ENCODE data around the gene TMC6. TPM values are rescaled to one million over a fixed set of nuclear protein-coding genes. Genes with fewer than 3 reads are reported as not detected.

TMC6 gene
- polyA plus RNA-seq, 1 experiment, result 0.51 TPM

DNA sequence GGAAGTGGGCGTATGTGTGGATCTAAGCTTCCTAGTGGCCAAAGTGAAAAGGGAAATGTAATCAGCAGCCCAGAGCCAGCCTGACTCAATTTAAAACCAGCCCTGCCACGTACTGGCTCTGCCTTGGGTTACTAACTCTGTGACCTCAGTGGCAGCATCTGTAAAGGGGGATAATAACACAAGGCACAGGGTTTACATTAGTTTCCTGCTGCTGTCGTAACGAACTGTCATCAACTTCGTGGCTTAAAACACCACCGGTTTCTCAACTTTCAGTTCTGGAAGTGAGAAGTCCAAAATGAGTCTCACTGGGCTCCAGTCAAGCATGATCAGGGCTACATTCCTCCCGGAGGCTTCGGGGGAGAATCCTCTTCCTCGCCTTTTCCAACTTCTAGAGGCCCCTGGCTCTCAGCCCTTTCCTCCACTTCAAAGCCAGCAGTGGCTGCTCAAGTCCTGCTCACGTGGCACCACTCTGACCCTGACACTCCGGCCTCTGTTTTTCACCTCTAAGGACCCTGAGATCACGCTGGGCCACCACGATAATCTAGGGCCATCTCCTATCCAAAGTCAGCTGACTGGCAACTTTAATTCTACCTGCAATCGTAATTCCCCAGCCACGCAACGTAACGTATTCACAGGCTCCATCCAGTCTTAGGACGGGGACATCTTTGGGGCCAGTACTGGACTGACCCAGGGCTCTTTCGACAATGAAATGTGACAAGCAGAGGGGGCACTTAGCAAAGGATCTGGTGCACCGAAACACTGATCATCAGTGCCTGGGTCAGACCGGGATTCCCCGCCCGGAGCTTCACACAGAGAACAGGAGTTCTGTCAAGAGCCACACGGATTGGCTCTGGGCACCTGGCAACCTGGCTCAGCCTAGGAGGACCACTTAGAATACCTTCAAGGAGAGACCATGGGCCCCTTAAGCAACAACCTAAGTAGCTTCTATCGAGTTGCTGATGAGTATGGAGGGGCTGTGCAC, 14.5 kb downstream of the TMC6 start:
- Histone ChIP-seq H3K27me3 (ENCODE audit: control insufficient read depth, insufficient read depth, low read length) (peaks cover 9% of the 10 kb centered on the region), H3K27ac (ENCODE audit: low read depth, low read length) (no peak overlapping the region), H3K9me3 (ENCODE audit: control insufficient read depth, insufficient read depth, low read length) (no peaks in the 10 kb centered on the region; the same call in 1 of the 2 replicates), H3K4me3 (ENCODE audit: low read depth, low read length) (no peak overlapping the region)
- TF ChIP-seq, protein P1, sequence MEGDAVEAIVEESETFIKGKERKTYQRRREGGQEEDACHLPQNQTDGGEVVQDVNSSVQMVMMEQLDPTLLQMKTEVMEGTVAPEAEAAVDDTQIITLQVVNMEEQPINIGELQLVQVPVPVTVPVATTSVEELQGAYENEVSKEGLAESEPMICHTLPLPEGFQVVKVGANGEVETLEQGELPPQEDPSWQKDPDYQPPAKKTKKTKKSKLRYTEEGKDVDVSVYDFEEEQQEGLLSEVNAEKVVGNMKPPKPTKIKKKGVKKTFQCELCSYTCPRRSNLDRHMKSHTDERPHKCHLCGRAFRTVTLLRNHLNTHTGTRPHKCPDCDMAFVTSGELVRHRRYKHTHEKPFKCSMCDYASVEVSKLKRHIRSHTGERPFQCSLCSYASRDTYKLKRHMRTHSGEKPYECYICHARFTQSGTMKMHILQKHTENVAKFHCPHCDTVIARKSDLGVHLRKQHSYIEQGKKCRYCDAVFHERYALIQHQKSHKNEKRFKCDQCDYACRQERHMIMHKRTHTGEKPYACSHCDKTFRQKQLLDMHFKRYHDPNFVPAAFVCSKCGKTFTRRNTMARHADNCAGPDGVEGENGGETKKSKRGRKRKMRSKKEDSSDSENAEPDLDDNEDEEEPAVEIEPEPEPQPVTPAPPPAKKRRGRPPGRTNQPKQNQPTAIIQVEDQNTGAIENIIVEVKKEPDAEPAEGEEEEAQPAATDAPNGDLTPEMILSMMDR (IDR thresholded peaks at IDR 0.05; ENCODE audit: low read depth, low read length), result no peak
- no peak for DNase-seq (ENCODE audit: low read depth, low spot score)
- ChIA-PET POLR2A (interaction anchor here (0.6 kb wide), 1 partner anchor 90 kb away, joined by 7 read pairs; no protein-coding TSS in a partner anchor), CTCF (interaction anchor here (0.6 to 2.7 kb wide), 9 partner anchors 19 to 137 kb away, joined by 3 to 13 read pairs (median 3); partner anchors contain the start of gene TK1)

DNA sequence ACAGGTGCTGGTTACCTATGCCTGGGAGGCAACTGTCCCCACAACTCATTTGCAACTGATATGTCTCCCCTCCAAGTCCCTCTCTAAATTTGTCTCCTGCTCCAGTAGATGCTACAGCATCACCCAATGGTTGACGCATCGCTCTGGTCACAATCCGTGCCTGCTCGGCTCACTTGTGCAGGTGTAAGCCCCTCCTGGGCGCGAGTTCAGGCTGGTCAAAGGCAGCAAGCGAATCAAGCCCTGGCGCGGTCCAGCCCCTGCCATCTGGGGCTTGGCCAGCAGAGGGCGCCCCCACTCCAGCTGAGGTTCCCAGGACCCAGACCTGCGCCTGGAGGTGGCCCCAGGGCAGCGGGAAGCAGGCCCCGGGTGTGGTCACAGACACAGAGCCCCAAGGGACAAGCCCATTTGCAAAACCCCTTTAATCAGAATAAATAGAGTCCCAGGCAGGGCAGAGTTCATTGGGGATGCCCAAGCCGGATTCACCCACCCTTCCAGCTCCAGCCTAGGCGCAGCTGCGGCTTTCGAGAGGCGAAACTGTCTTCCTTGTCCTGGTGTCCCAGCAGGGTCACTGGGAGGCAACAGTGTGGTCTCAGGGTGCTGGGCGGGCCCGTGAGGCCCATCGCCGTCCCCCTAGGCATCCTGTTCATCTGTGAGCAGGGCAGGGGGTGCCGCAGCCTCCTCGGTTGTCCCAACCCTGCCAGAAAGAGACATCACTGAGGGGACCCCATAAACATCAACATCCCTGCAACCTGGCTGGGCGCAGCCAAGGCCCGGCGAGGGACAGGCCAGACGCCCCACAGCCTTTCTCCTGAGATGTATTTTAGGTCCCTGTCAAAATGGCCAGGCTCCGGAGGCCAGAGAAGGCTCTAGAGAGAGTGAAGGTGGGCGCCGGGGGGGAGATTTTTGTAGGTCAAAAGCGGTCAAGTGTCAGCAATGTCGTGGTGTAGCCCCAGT, 15.8 kb downstream of the TMC6 start:
- no peaks in the 10 kb centered on the region; the same call in 1 of the 2 replicates for H3K9me3 ChIP-seq (ENCODE audit: control insufficient read depth, insufficient read depth, low read length)
- ChIA-PET POLR2A (interaction anchor here (0.6 kb wide), 1 partner anchor 45 kb away, joined by 7 read pairs; no protein-coding TSS in a partner anchor), CTCF (interaction anchor here (0.8 to 2.7 kb wide), 8 partner anchors 18 to 138 kb away, joined by 3 to 13 read pairs (median 3); no protein-coding TSS in a partner anchor)
- TF ChIP-seq, protein P1 (IDR thresholded peaks at IDR 0.05; ENCODE audit: low read depth, low read length), result peak; percentile 97
- H3K27me3 ChIP-seq (ENCODE audit: control insufficient read depth, insufficient read depth, low read length), result peaks cover 9% of the 10 kb centered on the region
- H3K4me3 ChIP-seq (ENCODE audit: low read depth, low read length), result no peak overlapping the region
- H3K27ac ChIP-seq (ENCODE audit: low read depth, low read length), result no peak overlapping the region
- DNase-seq (ENCODE audit: low read depth, low spot score), result no peak

DNA sequence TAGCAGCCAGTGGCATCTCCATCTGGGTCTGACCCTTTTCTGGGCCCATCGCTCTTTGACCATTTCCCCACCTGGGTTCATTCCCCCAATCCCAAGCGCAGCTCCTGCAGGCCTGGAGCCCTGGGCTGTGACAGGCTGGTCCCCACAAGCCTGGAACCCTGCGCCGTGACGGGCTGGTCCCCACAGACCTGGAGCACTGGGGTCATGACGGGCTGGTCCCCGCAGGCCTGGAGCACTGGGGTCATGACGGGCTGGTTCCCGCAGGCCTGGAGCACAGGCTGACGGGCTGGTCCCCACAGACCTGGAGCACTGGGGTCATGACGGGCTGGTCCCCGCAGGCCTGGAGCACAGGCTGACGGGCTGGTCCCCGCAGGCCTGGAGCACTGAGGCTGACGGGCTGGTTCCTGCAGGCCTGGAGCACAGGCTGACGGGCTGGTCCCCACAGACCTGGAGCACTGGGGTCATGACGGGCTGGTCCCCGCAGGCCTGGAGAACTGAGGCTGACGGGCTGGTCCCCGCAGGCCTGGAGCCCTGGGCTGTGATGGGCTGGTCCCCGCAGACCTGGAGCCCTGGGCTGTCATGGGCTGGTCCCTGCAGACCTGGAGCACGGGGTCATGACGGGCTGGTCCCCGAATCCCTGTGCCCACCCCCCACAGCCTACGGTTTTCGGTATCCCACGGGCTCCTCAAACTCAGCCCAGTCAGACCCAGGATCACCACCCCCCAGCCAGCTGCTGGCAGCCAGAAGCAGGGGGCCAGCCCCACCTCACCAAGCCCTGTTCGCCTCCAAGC, 16.6 kb downstream of the TMC6 start:
- DNase-seq (ENCODE audit: low read depth, low spot score), result no peak
- CTCF ChIA-PET, result interaction anchor here (1.0 to 2.4 kb wide), 4 partner anchors 50 to 135 kb away, joined by 3 to 13 read pairs (median 4); no protein-coding TSS in a partner anchor

More for the DNA sequence above, 16.6 kb downstream of the TMC6 start:
- H3K27me3 ChIP-seq (ENCODE audit: control insufficient read depth, insufficient read depth, low read length), result peaks cover 9% of the 10 kb centered on the region
- POLR2A ChIA-PET, result no interaction called here
- TF ChIP-seq, protein P1 (IDR thresholded peaks at IDR 0.05; ENCODE audit: low read depth, low read length), result no peak
- no peak overlapping the region for H3K4me3 ChIP-seq (ENCODE audit: low read depth, low read length)
- no peak overlapping the region for H3K27ac ChIP-seq (ENCODE audit: low read depth, low read length)
- H3K9me3 ChIP-seq (ENCODE audit: control insufficient read depth, insufficient read depth, low read length), result no peaks in the 10 kb centered on the region; the same call in 1 of the 2 replicates
